Lung (tissue), 12 donors: ENCODE data around the gene TIMP1. TPM values are rescaled to one million over a fixed set of nuclear protein-coding genes. Genes with fewer than 3 reads are reported as not detected.

ENCODE experiments used
- ATAC-seq: fragments of 200-7000 bp; cut with Tn5 transposase; one replicate; pipeline ENCODE4 v1.9.1; 2020; ENCODE audit warnings: moderate number of reproducible peaks; ENCODE audit not compliant: insufficient read depth, low FRiP score
- DNase-seq, 3 donors: peaks; one replicate each; pipeline ENCODE4 v3.0.0-alpha.2; 2013 to 2017
- H3K27ac ChIP-seq, 2 donors: one replicate each; pipeline ENCODE4 v1.5.1; 2013; ENCODE audit warnings: mild to moderate bottlenecking in 2 of 2, moderate library complexity in 2 of 2, control low read depth in 1 of 2, inconsistent platforms in 1 of 2, low read depth in 1 of 2, low read length in 1 of 2
- H3K27me3 ChIP-seq, 3 donors: one replicate each; pipeline ENCODE4 v1.5.1; 2013; ENCODE audit warnings: low read length in 2 of 3; ENCODE audit not compliant: control insufficient read depth in 3 of 3, insufficient read depth in 3 of 3
- H3K36me3 ChIP-seq, 4 donors: one replicate each; pipeline ENCODE4 v1.5.1; 2013; ENCODE audit warnings: low read length in 4 of 4, mild to moderate bottlenecking in 1 of 4, moderate library complexity in 1 of 4; ENCODE audit not compliant: control insufficient read depth in 4 of 4, insufficient read depth in 4 of 4
- H3K4me1 ChIP-seq, 5 donors: one replicate each; pipeline ENCODE4 v1.5.1; 2013; ENCODE audit warnings: low read length in 5 of 5, mild to moderate bottlenecking in 2 of 5, moderate library complexity in 1 of 5; ENCODE audit not compliant: control insufficient read depth in 5 of 5, insufficient read depth in 5 of 5
- H3K4me3 ChIP-seq: one replicate; pipeline ENCODE4 v1.5.1; 2013; ENCODE audit warnings: mild to moderate bottlenecking, control low read depth, moderate library complexity
- H3K9ac ChIP-seq, 2 donors: one replicate each; pipeline ENCODE4 v1.5.1; 2013; ENCODE audit warnings: low read length in 2 of 2, control low read depth in 1 of 2; ENCODE audit not compliant: insufficient read depth in 1 of 2
- H3K9me3 ChIP-seq, 4 donors: one replicate each; pipeline ENCODE4 v1.5.1; 2013; ENCODE audit warnings: low read length in 3 of 4, mild to moderate bottlenecking in 1 of 4, moderate library complexity in 1 of 4; ENCODE audit not compliant: control insufficient read depth in 4 of 4, insufficient read depth in 3 of 4
- CTCF ChIP-seq: IDR thresholded peaks from 2 replicates; pipeline ENCODE4 v1.5.1; 2012; ENCODE audit warnings: mild to moderate bottlenecking; ENCODE audit errors: control extremely low read depth, extremely low read depth
- WGBS, 2 donors: extraction: QIAGEN DNeasy Blood & Tissue Kit; methylation state at CpG; one replicate each; pipeline ENCODE4 v1.1.7; 2013; 5-methylcytosine and 5-hydroxymethylcytosine counted together
- polyA plus RNA-seq, 2 donors: library from polyadenylated mRNA; stranded (reverse); fragments of 200-250 nt; gene quantifications; one replicate each; pipeline ENCODE4 v1.2.1, GENCODE V29; 2013
- total RNA-seq, 2 donors: library from RNA; depleted of rRNA in 1 of 2; stranded (reverse); fragments of >200 nt in 1 of 2; gene quantifications; one replicate each; pipeline ENCODE4 v1.2.1, GENCODE V29; 2014 to 2021
- donor health status: control.
- donor health status: control.
- donor health status: Bipolar disorder and iron deficiency.
- donor health status: healthy.
- donor health status: DM: yes; HTN: yes; CAD: no.

Gene TIMP1
- total and polyA plus RNA-seq, 4 donors: 65.3 to 2,202 (median 1,641) TPM

- Histone ChIP-seq H3K27me3 (peaks cover 0 to 3% (median 0%) of the 10 kb centered on the region in 3 donors), H3K9ac (no peak overlapping the region), H3K27ac (no peak overlapping the region), H3K4me1 (no peaks in the 10 kb centered on the region), H3K4me3 (no peak overlapping the region), H3K9me3 (peaks cover 0 to 8% (median 3%) of the 10 kb centered on the region in 4 donors), H3K36me3 (no peaks in the 10 kb centered on the region)
- WGBS, 2 donors: 71 to 95% methylated on average over 2 of the region's 2 CpGs
- no peak for DNase-seq
- no peak for TF ChIP-seq CTCF
- no peak for ATAC-seq
These were observed 29.3 kb downstream of the TIMP1 start for GRCh38 chrX:47611489-47611888.

- Histone ChIP-seq H3K9me3 (peaks cover 0 to 8% (median 2%) of the 10 kb centered on the region in 4 donors), H3K4me3 (no peak overlapping the region), H3K27me3 (peaks cover 0 to 3% (median 0%) of the 10 kb centered on the region in 3 donors), H3K9ac (no peak overlapping the region), H3K27ac (no peak overlapping the region), H3K4me1 (no peaks in the 10 kb centered on the region), H3K36me3 (no peaks in the 10 kb centered on the region)
- no peak for ATAC-seq
- DNase-seq: no peak
- TF ChIP-seq CTCF: no peak
- 67 to 94% methylated on average over 2 of the region's 2 CpGs for WGBS, 2 donors
These were observed 29.7 kb downstream of the TIMP1 start for GRCh38 chrX:47611926-47612325.

GRCh38 chrX:47612418-47612817 lies 30.2 kb downstream of the TIMP1 start:
- Histone ChIP-seq H3K27ac (no peak overlapping the region), H3K4me1 (no peaks in the 10 kb centered on the region), H3K36me3 (no peaks in the 10 kb centered on the region), H3K9me3 (peaks cover 0 to 8% (median 2%) of the 10 kb centered on the region in 4 donors), H3K9ac (no peak overlapping the region), H3K4me3 (no peak overlapping the region), H3K27me3 (peaks cover 0 to 3% (median 0%) of the 10 kb centered on the region in 3 donors)
- TF ChIP-seq CTCF: no peak
- no peak for DNase-seq
- ATAC-seq: no peak

GRCh38 chrX:47613082-47613481 lies 30.8 kb downstream of the TIMP1 start:
- ATAC-seq (no peak), DNase-seq (no peak)
- Histone ChIP-seq H3K27ac (no peak overlapping the region), H3K27me3 (peaks cover 0 to 3% (median 1%) of the 10 kb centered on the region in 3 donors), H3K4me1 (no peaks in the 10 kb centered on the region), H3K9ac (no peak overlapping the region), H3K36me3 (no peaks in the 10 kb centered on the region), H3K9me3 (peaks cover 0 to 8% (median 2%) of the 10 kb centered on the region in 4 donors), H3K4me3 (no peak overlapping the region)
- 84 to 91% methylated on average over 4 to 8 of the region's 8 CpGs for WGBS, 2 donors
- TF ChIP-seq CTCF: no peak
